Kasumi-1 (cell line): ENCODE results near the gene DENND10.
"Not testable (repeated sequence)": the region's sequence is repeated elsewhere in the genome, so short reads cannot be mapped to it uniquely, and the experiment has no call there.

Source experiments
- DNase-seq, 2 experiments: peaks; one replicate each; lab custom pipeline; 2025; lab: John Stamatoyannopoulos, UW

The DENND10 gene

GRCh38 chr10:119132521-119133345 is 28.8 kb downstream of the DENND10 start:
- DNase-seq: no peak

- DNase-seq: no peak
Measured at GRCh38 chr10:119133949-119134348, 30.0 kb downstream of the DENND10 start.

GRCh38 chr10:119135513-119135881 is 31.6 kb downstream of the DENND10 start:
- DNase-seq: peak; percentile 98

GRCh38 chr10:119136084-119136483 is 32.2 kb downstream of the DENND10 start:
- no peak for DNase-seq

- DNase-seq: not testable (repeated sequence)
Measured at GRCh38 chr10:119137878-119138277, 34.0 kb downstream of the DENND10 start.

- peak; percentile 44 to 45 for DNase-seq
Measured at GRCh38 chr10:119138346-119139306, 34.7 kb downstream of the DENND10 start.

GRCh38 chr10:119139464-119140067 is 35.7 kb downstream of the DENND10 start:
- DNase-seq: peak; percentile 67 to 82

- DNase-seq: no peak
Measured at GRCh38 chr10:119140603-119141245, 36.8 kb downstream of the DENND10 start.

GRCh38 chr10:119143657-119144056 is 39.7 kb downstream of the DENND10 start:
- no peak for DNase-seq

- no peak for DNase-seq
Measured at GRCh38 chr10:119149157-119149556, 45.2 kb downstream of the DENND10 start.

- no peak for DNase-seq
Measured at GRCh38 chr10:119149729-119150128, 45.8 kb downstream of the DENND10 start.

GRCh38 chr10:119151601-119152000 is 47.7 kb downstream of the DENND10 start:
- not testable (repeated sequence) for DNase-seq

- DNase-seq: no peak
Measured at GRCh38 chr10:119153041-119153440, 49.1 kb downstream of the DENND10 start.

GRCh38 chr10:119153661-119154060 is 49.7 kb downstream of the DENND10 start:
- DNase-seq: no peak

GRCh38 chr10:119159332-119159731 is 55.4 kb downstream of the DENND10 start:
- DNase-seq: no peak

GRCh38 chr10:119161680-119162451 is 58.0 kb downstream of the DENND10 start:
- DNase-seq: no peak

GRCh38 chr10:119162452-119163092 is 58.7 kb downstream of the DENND10 start:
- DNase-seq: no peak

GRCh38 chr10:119165171-119166117 is 61.5 kb downstream of the DENND10 start, which contains the start of gene SFXN4:
TSS of gene SFXN4 (minus strand) at chr10:119165714. CDS start at chr10:119165647, 67 bp downstream.
- peak; percentile 90 to 92 for DNase-seq

GRCh38 chr10:119166118-119166500 is 62.2 kb downstream of the DENND10 start:
- peak; percentile 44 to 60 for DNase-seq
